Keratinocyte (primary cell): ENCODE data around the gene DRD2.

Experiments used
- CTCF ChIP-seq, 3 experiments: IDR thresholded peaks in 1 of 3; conservative IDR thresholded peaks in 1 of 3; optimal IDR thresholded peaks in 1 of 3; 2 replicates in 2 of 3; 3 replicates in 1 of 3; pipeline versions ENCODE3 to v1.5.1; 2011; ENCODE audit warnings: low read length in 3 of 3, mild to moderate bottlenecking in 3 of 3, moderate library complexity in 2 of 3, control low read depth in 1 of 3, inconsistent platforms in 1 of 3; ENCODE audit not compliant: insufficient read depth in 2 of 3; ENCODE audit errors: extremely low read depth in 1 of 3
- EZH2 ChIP-seq: IDR thresholded peaks from one replicate; pipeline ENCODE4 v1.6.1; 2012; ENCODE audit warnings: inconsistent platforms, mild to moderate bottlenecking, low read length, moderate library complexity

- TF ChIP-seq CTCF (optimal IDR thresholded peaks at IDR 0.05 in 1 of 3, IDR thresholded peaks at IDR 0.05 in 1 of 3, conservative IDR thresholded peaks at IDR 0.05 in 1 of 3; ENCODE audit: extremely low read depth in 1 of 3, insufficient read depth in 2 of 3, low read length in 3 of 3) (no peak), EZH2 (no peak)
These were observed 7.7 kb downstream of the DRD2 start for GRCh38 chr11:113467545-113467944.
